ENCODE data around the gene EGFL7.

The EGFL7 gene

DNA sequence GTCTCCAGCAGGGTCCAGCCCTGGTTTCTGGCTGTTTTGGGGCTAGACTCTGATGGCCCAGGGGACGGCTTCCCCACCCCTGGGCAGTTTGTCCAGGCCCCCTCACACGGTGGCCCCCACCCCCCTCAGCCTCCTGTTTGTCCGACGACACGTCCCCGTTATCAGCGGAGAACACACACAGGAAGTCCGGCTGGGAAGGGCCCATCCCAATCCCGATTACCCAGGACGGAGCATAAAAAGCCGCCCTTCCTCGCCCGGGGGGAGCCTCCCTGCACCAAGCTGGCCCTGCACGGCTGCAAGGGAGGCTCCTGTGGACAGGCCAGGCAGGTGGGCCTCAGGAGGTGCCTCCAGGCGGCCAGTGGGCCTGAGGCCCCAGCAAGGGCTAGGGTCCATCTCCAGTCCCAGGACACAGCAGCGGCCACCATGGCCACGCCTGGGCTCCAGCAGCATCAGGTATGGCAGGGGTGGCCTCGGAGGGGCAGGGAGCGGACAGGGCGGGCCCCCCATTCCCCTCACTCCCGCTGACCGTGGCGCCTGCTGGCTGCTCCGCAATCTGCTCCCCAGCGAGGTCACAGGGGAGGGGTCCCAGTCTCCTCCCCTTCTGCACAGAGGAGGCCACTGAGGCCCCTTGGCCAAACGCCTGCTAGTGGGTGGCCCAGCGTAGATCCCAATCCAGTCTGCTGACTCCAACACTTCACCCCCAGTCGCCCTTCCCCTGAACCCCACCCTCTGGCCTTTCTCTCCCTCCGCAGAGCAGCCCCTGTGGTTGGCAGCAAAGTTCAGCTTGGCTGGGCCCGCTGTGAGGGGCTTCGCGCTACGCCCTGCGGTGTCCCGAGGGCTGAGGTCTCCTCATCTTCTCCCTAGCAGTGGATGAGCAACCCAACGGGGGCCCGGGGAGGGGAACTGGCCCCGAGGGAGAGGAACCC, at the start of gene EGFL7:
TSS of gene EGFL7 (plus strand) at position 261 of the 926 bp plus-strand sequence. CDS start 5,367 bp downstream, outside the sequence.
- no peak within 1 kb of the TSS for H3K27ac ChIP-seq
- TF ChIP-seq, protein P1, sequence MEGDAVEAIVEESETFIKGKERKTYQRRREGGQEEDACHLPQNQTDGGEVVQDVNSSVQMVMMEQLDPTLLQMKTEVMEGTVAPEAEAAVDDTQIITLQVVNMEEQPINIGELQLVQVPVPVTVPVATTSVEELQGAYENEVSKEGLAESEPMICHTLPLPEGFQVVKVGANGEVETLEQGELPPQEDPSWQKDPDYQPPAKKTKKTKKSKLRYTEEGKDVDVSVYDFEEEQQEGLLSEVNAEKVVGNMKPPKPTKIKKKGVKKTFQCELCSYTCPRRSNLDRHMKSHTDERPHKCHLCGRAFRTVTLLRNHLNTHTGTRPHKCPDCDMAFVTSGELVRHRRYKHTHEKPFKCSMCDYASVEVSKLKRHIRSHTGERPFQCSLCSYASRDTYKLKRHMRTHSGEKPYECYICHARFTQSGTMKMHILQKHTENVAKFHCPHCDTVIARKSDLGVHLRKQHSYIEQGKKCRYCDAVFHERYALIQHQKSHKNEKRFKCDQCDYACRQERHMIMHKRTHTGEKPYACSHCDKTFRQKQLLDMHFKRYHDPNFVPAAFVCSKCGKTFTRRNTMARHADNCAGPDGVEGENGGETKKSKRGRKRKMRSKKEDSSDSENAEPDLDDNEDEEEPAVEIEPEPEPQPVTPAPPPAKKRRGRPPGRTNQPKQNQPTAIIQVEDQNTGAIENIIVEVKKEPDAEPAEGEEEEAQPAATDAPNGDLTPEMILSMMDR (conservative IDR thresholded peaks at IDR 0.05): no peak

DNA sequence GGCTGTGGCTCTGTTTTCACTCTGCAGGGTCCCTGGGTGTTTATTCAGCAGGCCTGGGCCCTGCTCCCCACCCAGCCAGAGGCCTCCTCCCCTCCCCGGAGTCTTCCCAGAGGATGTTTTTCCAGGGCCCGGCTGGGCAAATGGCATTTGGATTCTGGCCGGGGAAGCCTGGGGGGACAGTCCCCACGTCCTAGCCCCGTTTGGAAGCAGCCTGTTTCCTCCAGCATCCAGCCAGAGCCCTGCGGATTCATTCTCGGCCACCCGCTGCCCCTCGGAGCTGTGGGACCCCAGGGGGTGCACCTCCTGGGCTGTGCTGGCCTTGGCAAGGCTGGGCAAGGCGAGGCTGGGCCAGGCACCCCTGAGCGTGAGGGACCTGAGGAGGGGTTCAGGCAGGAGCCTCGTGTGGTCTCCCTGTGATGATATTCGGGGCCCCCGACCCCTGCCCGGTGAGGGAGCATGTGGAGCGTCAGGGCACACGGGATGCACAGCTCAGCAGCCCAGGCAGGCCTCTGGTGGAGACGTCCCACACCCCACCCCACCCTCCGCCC, 48.8 kb upstream of the EGFL7 start:
- TF ChIP-seq, protein P1 (conservative IDR thresholded peaks at IDR 0.05): no peak
- H3K27ac ChIP-seq: no peak overlapping the region

DNA sequence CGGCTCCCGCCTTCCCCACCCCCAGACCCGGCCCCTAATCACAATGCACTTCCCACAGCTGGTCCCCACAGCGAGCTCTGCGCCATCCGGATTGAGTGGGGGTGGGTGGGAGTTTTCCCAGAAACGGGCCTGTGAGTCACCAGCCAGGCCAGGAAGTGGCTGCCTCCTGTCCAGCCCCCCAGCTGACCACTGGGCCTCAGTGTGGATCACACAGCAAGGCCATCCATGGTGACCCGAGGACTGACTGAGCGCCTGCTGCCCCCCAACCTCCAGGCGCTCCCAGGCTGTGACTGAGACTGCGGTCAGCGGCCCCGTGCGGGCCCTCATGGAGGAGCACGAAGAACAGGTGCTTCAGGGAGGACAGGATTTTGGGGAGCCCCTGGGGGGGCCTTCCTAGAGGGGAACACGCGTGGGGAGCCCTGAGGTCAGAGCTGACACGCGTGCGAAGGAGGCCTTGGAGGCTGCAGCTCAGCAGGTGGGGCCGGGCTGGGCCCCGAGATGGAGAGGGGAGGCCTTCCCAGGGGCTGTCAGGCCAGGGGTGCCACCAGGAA, 48.3 kb upstream of the EGFL7 start:
- no peak overlapping the region for H3K27ac ChIP-seq
- TF ChIP-seq, protein P1 (conservative IDR thresholded peaks at IDR 0.05): no peak

DNA sequence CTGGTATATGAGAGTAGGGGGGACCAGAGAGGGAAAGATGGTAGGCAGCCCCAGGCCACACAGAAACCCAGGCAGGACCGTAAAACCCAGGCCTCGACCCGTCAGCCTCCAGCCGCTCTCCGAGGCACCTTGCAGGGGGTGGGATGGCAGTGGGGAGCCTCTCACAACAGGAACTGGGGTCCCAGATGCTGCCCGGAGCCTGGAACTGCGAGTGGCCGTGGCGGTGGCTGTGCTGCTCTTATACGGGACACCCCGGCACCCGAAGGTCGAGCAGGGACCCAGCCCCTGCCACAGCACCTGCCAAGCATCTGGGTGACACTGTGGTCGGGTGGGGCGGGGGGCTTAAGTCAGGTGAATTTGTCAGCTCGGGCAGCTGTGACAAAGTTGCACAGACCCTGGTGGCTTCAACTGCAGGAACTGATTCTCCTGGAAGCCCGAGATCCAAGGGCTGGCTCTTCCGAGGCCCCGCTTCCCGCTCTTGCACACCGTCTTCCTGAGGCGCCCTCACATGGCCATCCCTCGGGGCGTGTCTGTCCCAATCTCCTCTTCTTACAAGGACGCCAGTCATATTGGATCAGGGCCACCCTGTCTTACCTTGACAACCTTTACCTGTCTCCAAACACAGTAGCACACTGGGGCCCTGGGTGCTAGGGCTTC, 47.6 kb upstream of the EGFL7 start:
- TF ChIP-seq, protein P1 (conservative IDR thresholded peaks at IDR 0.05): peak; percentile 10; the same call in 1 of the 2 replicates
- peak overlapping the region; percentile 24; the same call in 1 of the 2 replicates for H3K27ac ChIP-seq

DNA sequence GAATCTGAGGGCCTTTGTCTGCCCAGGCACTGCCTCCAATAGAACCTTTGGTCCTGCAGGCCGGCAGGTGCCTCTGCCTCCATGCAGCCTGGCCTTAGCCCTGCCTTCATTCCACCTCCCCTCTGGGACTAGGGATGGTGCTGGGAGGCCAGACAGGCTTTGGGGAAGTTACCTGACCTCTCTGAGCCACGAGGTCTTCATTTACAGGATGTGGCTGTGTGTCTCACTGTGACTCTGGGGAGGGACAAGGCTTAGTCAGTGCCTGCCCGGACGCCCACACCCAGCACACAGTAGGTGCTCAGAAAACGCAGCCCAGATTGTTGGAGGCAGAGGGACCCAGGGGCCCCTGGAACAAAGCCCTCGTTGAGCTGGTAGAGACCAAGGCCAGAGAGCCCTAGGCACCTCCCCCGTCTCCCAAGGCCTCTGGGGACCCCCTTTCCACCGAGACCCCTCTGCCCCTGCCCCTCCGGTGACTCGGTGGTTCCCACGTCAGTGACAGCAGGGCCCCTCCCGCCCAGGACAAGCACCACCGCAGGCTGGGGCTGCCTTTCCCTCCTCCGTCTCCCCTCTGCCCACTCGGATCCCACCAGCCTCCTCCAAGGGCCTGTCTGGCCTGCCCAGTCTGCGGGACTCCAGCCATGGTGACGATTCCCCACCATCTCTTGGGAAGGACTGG, 46.9 kb upstream of the EGFL7 start:
- peak overlapping the region; percentile 24; the same call in 1 of the 2 replicates for H3K27ac ChIP-seq
- TF ChIP-seq, protein P1 (conservative IDR thresholded peaks at IDR 0.05): no peak

DNA sequence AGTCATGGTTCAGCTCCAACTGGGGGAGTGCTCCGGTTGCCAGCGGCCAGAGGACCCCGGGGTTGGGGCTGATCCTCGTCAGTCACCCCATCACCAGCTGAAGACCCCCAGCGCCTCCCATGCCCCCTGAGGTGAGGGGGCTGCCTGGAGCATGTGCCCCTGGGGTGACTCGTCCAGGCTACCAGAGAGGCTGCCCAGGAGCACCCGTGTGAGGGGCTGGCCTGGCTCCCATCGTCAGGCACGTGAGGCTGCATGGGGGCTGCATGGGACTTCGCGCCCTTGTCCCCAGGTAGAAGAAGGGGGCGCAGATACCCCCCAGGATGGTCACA, 46.4 kb upstream of the EGFL7 start:
- TF ChIP-seq, protein P1 (conservative IDR thresholded peaks at IDR 0.05): no peak
- H3K27ac ChIP-seq: no peak overlapping the region

All from VCaP (cell line).